ENCODE data around the gene GPR27. TPM values are rescaled to one million over a fixed set of nuclear protein-coding genes. Genes with fewer than 3 reads are reported as not detected.

Gene GPR27
- total and polyA plus RNA-seq, 2 experiments from 2014 or later: 2.9 to 3.1 TPM

DNA sequence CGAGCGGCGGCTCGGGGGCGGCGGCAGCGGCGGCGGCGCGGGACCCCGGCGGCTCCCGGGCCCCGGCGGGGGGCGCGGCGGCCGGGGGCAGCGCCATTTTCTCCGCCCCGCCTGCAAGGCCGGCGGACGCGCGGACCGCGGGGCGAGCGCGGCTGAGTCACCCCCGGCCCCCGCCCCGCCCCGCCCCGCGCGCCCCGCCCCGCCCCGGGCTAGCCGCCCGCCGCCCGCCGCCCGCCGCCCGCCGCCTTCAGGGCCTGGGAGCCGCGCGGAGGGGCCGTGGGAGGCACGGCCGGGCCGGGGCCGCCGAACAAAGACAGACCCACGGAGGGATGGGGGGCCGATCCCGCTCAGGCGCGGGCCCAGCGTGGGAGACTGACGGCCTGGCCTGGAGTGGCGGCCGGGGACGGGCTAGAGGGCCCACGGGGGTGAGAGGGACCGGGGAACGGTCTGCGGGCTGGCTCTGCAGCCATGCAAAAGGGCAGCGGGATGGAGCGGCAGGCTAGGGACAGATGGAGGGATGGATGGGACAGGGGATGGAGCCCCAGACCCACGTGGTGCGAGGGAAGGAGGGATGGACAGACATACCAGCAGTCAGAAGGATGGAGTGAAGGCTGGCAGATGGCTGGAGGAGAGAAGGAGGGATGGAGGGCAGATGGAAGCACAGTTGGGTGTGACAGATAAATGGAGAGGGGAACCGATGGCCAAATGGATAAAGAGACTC, 28.2 kb upstream of the GPR27 start, which contains the start of gene EIF4E3:
EIF4E3 (minus strand) TSS at position 132 of the 721 bp plus-strand sequence; CDS start at position 97, 35 bp downstream.
- Histone ChIP-seq H3K27me3 (peaks cover 25% of the 10 kb centered on the region), H3K9me2 (replicated peaks; ENCODE audit: insufficient read depth) (no peaks in the 10 kb centered on the region), H3K79me2 (no peaks in the 10 kb centered on the region), H3K36me3 (replicated peaks; ENCODE audit: insufficient read depth, low read depth) (no peaks in the 10 kb centered on the region), H3K9me3 (ENCODE audit: low read depth) (no peaks in the 10 kb centered on the region), H3K4me1 (ENCODE audit: insufficient read depth) (peaks cover 6% of the 10 kb centered on the region), H3K4me2 (peak within 1 kb of the TSS; percentile 91), H4K20me1 (ENCODE audit: insufficient read depth, poor library complexity, severe bottlenecking) (no peaks in the 10 kb centered on the region), H2AFZ (peak within 1 kb of the TSS; percentile 98), H3K27ac (peak within 1 kb of the TSS; percentile 46), H3K4me3 (peak within 1 kb of the TSS; percentile 83)
- TF ChIP-seq, protein P1, sequence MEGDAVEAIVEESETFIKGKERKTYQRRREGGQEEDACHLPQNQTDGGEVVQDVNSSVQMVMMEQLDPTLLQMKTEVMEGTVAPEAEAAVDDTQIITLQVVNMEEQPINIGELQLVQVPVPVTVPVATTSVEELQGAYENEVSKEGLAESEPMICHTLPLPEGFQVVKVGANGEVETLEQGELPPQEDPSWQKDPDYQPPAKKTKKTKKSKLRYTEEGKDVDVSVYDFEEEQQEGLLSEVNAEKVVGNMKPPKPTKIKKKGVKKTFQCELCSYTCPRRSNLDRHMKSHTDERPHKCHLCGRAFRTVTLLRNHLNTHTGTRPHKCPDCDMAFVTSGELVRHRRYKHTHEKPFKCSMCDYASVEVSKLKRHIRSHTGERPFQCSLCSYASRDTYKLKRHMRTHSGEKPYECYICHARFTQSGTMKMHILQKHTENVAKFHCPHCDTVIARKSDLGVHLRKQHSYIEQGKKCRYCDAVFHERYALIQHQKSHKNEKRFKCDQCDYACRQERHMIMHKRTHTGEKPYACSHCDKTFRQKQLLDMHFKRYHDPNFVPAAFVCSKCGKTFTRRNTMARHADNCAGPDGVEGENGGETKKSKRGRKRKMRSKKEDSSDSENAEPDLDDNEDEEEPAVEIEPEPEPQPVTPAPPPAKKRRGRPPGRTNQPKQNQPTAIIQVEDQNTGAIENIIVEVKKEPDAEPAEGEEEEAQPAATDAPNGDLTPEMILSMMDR (IDR thresholded peaks at IDR 0.05; ENCODE audit: poor library complexity): no peak
- TF ChIP-seq EZH2phosphoT487 (IDR thresholded peaks at IDR 0.05; ENCODE audit: low read depth, severe bottlenecking, unreplicated experiment) (no peak), EZH2 (IDR thresholded peaks at IDR 0.05; ENCODE audit: borderline replicate concordance) (no peak)
- peak; percentile 75 for DNase-seq (ENCODE audit: low spot score)
- 5% methylated on average over 26 of the region's 80 CpGs for WGBS (ENCODE audit: low lambda C conversion rate, missing lambda C conversion rate)

DNA sequence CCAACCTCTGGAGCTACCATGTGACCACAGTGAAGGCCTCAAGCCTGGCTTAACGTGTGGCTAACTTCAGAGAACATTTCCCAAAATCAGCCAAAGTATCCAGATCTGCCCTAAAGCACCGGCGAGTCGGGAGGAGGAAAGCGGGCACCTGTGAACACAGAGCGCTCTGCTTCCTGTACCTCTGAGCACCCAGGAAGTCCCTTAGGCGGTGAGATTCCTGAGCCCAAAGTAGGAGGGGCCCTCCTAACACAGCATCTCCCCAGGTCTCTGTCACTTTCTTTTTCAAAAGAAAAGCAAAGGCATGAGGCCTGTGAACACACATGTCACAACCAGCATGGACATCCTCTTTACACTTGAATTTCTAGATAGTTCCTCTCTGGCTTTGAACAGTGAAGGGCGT, 27.5 kb upstream of the GPR27 start:
- no peak overlapping the region for H3K27ac ChIP-seq

DNA sequence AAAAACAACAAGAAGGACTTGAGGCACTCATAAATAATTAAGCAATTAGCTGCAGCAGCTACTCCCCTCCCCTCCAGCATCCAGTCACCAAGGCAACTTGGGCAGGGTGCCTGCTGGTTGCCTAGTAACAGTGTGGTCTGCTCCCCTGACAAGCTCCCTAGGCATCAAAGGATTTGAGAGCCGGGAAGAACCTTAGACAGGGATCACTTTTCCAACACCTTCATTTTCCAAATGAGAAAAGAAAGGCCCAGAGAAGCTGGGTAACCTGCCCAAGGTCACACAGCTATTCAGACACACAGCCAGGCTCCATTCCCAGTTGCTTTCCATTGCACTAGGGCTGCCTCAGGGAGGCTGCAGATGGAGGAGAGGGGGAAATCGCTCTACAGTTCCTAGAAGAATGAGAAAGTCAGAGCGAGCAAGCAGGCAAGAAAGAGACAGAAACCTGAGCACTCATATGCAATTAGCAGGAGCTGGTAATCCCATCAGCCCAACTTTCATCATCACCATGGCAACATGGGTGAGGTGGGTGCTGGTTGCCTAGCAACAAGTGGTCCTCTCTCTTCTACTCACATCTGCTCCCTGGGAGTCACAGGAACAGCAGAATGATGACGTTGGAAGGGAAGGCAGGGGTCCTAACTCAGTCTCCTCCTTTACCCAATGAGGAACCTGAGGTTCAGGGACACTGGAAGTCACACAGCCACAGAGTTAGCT, 24.9 kb upstream of the GPR27 start:
- Histone ChIP-seq H4K20me1 (ENCODE audit: insufficient read depth, poor library complexity, severe bottlenecking) (no peaks in the 10 kb centered on the region), H3K79me2 (no peaks in the 10 kb centered on the region), H3K27ac (no peak overlapping the region), H3K4me1 (ENCODE audit: insufficient read depth) (peaks cover 5% of the 10 kb centered on the region), H3K4me2 (no peak overlapping the region), H2AFZ (no peak overlapping the region), H3K9me3 (ENCODE audit: low read depth) (no peaks in the 10 kb centered on the region), H3K27me3 (peaks cover 17% of the 10 kb centered on the region), H3K4me3 (no peak overlapping the region), H3K36me3 (replicated peaks; ENCODE audit: insufficient read depth, low read depth) (no peaks in the 10 kb centered on the region), H3K9me2 (replicated peaks; ENCODE audit: insufficient read depth) (no peaks in the 10 kb centered on the region)
- DNase-seq (ENCODE audit: low spot score): no peak
- TF ChIP-seq, protein P1 (IDR thresholded peaks at IDR 0.05; ENCODE audit: poor library complexity): no peak
- TF ChIP-seq EZH2 (IDR thresholded peaks at IDR 0.05; ENCODE audit: borderline replicate concordance) (no peak), EZH2phosphoT487 (IDR thresholded peaks at IDR 0.05; ENCODE audit: low read depth, severe bottlenecking, unreplicated experiment) (no peak)
- 56% methylated on average over 4 of the region's 4 CpGs for WGBS (ENCODE audit: low lambda C conversion rate, missing lambda C conversion rate)

More for the DNA sequence above, 27.5 kb upstream of the GPR27 start:
- peaks cover 6% of the 10 kb centered on the region for H3K4me1 ChIP-seq (ENCODE audit: insufficient read depth)
- no peaks in the 10 kb centered on the region for H4K20me1 ChIP-seq (ENCODE audit: insufficient read depth, poor library complexity, severe bottlenecking)
- no peak for TF ChIP-seq EZH2 (IDR thresholded peaks at IDR 0.05; ENCODE audit: borderline replicate concordance)
- TF ChIP-seq, protein P1 (IDR thresholded peaks at IDR 0.05; ENCODE audit: poor library complexity): no peak
- no peak for TF ChIP-seq EZH2phosphoT487 (IDR thresholded peaks at IDR 0.05; ENCODE audit: low read depth, severe bottlenecking, unreplicated experiment)
- H3K9me2 ChIP-seq (replicated peaks; ENCODE audit: insufficient read depth): no peaks in the 10 kb centered on the region
- H2AFZ ChIP-seq: no peak overlapping the region
- H3K4me3 ChIP-seq: no peak overlapping the region
- no peaks in the 10 kb centered on the region for H3K9me3 ChIP-seq (ENCODE audit: low read depth)
- no peak for DNase-seq (ENCODE audit: low spot score)
- peak overlapping the region; percentile 87 for H3K4me2 ChIP-seq
- H3K36me3 ChIP-seq (replicated peaks; ENCODE audit: insufficient read depth, low read depth): no peaks in the 10 kb centered on the region
- peaks cover 25% of the 10 kb centered on the region for H3K27me3 ChIP-seq
- no peaks in the 10 kb centered on the region for H3K79me2 ChIP-seq
- 92% methylated on average over 8 of the region's 8 CpGs for WGBS (ENCODE audit: low lambda C conversion rate, missing lambda C conversion rate)

Measured in hepatocyte (in vitro differentiated cells).